Epithelial cell of prostate (primary cell): ENCODE measurements around the gene MRPL23.

Experiments
- DNase-seq: peaks from one replicate; pipeline ENCODE4 v3.0.0-alpha.2; 2011; ENCODE audit warnings: low read depth, low spot score
- H3K27ac ChIP-seq: fragments of 450-650 bp; 2 replicates; pipeline ENCODE4 v1.5.1; 2017; ENCODE audit warnings: mild to moderate bottlenecking

Gene MRPL23

GRCh38 chr11:1920909-1921573, 26.1 kb upstream of the MRPL23 start:
- H3K27ac ChIP-seq: no peak overlapping the region
- DNase-seq: no peak

- no peak for DNase-seq
- no peak overlapping the region for H3K27ac ChIP-seq
These were observed 25.5 kb upstream of the MRPL23 start for GRCh38 chr11:1921574-1922141.

GRCh38 chr11:1922481-1923081, 24.6 kb upstream of the MRPL23 start:
- DNase-seq: no peak
- no peak overlapping the region for H3K27ac ChIP-seq

DNA sequence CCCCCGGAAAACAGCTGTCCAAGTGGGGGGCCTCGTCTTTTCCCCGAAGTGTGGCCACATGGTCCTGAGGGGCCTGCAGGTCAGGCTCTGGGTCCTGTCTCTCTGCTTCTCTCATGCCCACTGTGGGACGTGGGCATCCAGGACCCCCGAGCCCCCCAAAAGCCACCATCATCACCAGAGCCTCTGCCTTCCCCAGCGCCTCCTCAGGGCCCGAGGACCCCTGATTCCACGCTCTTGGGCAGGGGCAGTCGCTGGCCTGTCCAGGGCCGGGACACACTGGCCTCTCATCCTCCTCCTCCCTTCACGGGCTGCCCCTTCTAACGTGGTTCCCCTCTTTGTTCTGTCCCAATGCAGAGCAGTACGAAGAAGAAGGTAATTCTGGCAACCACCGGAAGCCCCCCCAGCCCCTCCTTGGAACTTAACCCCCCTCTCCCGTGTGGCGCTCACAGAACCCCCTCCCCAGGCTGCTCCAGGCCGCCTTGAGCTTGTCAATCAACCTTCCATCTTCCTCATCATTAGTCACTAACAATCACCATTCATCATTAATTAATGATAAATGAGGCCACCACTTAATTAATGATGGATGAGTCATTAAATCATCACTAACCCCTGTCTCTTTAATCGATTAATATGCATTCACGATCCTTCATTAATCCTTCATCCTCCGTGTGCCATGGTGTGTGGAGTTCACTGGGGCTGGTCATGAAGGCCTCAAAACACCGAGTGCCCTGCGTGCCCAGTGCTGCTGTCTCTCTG, 23.8 kb upstream of the MRPL23 start:
- H3K27ac ChIP-seq: no peak overlapping the region
- no peak for DNase-seq

DNA sequence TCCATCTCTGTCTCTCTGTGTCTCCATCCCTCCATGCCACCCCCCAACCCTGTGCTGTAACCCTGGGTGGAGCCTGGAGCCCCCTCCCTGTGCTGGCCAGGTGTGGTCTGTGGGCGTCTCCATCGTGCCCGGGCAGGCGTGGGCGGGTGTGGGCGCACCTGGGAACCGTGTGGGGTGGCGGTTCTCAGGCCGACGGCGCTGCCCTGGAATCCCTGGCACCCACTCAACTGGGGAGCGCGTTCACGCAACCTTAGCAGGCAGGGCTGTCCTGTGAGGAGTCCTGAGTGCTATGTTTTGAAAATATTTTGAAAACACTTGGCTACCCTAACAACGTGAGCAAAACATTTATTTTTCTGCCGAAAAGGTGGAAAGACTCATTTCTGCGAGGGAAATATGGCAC, 23.0 kb upstream of the MRPL23 start:
- H3K27ac ChIP-seq: no peak overlapping the region
- DNase-seq: no peak

GRCh38 chr11:1924646-1925372, 22.3 kb upstream of the MRPL23 start:
- H3K27ac ChIP-seq: no peak overlapping the region
- DNase-seq: no peak

DNA sequence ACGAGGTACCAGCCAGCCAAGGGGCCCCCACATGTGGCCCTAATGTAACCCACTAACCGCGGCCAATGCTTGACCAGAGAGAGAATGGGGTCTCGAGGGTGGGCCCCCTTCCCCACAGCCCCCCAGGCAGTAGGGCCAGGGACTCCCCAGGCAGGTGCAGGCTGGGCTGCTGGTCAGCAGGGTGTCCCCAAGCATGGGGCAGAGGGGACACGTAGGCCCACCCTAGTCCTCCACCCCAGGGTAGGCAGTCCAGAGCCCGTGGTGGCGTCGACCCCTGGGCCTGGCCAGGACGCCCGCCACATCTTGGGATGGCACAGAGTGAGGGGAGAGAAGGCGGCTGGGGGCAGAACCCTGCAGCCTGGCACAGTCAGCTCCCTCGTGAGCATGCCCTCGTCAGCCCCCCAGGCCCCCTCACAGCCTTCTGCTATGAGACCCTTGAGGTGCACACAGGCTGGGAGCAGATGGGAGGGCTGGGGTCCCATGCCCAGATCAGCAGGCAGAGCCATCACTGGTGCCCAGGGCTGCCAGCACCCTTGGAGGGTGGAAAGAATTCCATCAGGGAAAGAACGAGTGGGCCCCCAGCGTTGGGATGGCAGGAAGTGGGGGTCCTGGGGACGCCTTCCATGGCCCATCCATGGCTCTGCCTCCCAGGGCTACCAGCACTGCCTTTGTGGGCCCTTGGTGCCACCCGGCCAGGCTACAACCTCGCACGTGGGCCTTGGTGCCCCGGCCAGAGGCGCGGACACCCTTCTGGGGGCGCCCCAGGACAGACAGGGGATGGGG, 21.6 kb upstream of the MRPL23 start:
- DNase-seq: no peak
- no peak overlapping the region for H3K27ac ChIP-seq

GRCh38 chr11:1926156-1927025, 20.7 kb upstream of the MRPL23 start:
- DNase-seq: no peak

GRCh38 chr11:1927026-1927847, 19.9 kb upstream of the MRPL23 start:
- H3K27ac ChIP-seq: no peak overlapping the region
- DNase-seq: no peak

More at GRCh38 chr11:1926156-1927025, 20.7 kb upstream of the MRPL23 start:
- no peak overlapping the region for H3K27ac ChIP-seq

DNA sequence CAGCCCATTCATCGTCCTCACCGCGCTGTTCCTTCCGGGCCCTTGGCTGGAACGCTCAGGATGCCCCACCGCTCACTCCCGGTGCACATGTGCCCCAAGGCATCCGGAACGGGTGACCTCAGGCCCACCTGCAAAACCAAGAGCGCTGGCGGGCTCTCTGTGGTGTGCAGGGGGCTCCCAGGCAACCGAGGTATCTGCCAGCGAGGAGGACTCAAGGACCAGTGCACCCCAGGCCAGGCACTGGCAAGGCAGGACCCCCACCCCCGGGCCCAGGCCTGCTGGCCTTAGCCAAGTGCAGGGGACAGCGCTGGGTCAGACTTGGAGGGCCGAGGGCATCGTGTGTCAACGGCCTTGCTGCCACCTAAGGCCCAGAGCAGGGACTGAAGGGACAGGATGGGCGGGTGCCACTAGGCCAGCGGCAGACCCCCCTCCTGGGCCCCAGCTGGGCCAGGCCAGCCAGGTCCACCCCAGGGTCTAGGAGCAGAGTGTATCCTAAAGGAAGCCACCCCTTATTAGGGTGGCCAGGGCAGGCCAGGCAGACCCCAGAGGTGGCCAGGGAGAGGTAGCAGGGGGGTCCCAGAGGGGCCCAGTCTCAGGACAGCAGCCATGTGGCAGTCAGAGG, 19.2 kb upstream of the MRPL23 start:
- no peak for DNase-seq
- H3K27ac ChIP-seq: no peak overlapping the region

- no peak overlapping the region for H3K27ac ChIP-seq
- DNase-seq: no peak
These were observed 18.7 kb upstream of the MRPL23 start for GRCh38 chr11:1928470-1928890.

GRCh38 chr11:1928891-1929541, 18.1 kb upstream of the MRPL23 start:
- DNase-seq: no peak
- H3K27ac ChIP-seq: no peak overlapping the region

DNA sequence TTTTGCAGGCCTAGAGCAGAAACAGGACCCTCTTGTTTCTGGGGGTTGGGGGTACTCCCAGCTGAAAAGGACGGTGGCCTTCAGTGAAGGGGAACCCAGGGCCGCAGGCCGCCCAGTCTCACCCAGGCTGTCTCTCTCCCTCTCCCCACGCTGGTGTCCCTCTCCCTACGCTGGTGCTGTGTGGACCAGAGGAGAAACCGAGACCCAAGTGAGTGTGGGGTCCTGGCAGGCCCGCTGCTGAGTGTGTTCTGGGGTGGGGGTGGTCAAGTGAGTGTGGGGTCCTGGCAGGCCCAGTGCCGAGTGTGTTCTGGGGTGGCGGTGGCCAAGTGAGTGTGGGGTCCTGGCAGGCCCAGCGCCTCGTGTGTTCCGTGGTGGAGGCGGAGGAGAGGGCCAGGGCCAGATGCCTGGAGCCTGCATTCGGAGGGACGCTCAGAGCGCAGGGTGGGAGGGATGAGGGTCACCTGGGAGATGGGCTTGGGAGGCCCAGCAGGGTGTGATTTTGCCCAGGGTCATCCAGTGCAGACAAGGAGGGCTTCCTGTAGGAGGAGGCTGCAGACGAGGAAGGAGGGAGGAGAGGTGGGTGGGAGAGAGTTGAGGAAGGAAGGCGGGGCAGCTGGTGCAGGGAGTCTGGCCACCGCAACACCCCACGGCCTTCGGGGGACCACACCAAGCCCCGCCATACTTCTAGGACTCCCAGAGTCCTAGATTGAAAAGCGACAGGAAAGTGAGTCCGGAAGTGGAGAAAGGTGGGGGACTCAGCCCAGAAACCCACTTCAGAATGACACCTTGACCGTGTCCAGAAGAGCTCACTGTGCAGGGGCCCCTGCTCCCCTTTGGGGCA, 17.3 kb upstream of the MRPL23 start:
- DNase-seq: no peak
- no peak overlapping the region for H3K27ac ChIP-seq

DNA sequence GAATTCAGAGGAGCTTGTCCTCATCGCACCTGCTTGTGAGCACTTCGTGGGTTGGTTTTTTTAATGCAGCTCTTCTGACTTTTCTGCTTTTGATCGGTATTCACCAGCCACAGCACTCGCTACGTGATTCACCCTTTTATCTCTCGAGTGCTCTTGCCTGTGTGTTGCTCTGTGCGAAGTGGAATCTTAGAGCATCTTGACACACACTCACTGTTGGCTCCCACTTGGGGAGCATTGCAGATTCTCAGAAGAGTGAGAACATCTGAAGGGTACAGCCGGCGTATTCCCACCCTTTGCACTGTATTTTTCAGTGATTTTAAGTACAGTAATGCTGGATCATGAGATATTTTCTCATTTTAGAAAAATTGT, 16.7 kb upstream of the MRPL23 start:
- H3K27ac ChIP-seq: no peak overlapping the region
- no peak for DNase-seq

GRCh38 chr11:1931341-1932104, 15.6 kb upstream of the MRPL23 start:
- no peak for DNase-seq
- no peak overlapping the region for H3K27ac ChIP-seq

- no peak overlapping the region for H3K27ac ChIP-seq
- DNase-seq: no peak
These were observed 15.0 kb upstream of the MRPL23 start for GRCh38 chr11:1932105-1932480.
